ENCODE data around the gene FRMPD1. TPM values are rescaled to one million over a fixed set of nuclear protein-coding genes. Genes with fewer than 3 reads are reported as not detected.
A peak's percentile ranks its signal among the peaks of the same experiment; 100 is the strongest.

FRMPD1 gene
- total and polyA plus RNA-seq, 8 donors: 0.16 to 1.5 (median 0.53) TPM

DNA sequence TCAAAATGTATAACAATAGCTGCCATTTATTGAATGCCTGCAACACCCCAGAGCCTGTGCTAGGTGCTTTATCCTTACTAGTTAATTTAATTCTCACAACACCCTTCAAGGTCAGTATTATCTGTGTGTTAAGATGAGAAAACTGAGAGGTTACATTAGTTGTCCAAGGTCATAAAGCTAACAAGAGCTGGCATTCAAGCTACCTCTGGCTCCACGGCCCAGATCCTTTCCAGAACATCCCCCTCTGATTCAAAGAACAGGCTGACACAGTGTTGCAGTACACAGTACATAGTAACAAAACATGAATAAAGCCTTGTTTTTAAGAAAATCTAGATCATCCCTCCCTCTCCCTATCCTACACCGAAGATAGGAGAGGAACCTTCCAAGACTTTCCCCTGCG lies 9.4 kb upstream of the FRMPD1 start:
- H3K36me3 ChIP-seq: no peaks in the 10 kb centered on the region
- 76 to 92% methylated on average over 3 of the region's 3 CpGs for WGBS, 2 donors
- intact Hi-C loops (cut with DNase I): no loop called here
- TF ChIP-seq, protein P1, sequence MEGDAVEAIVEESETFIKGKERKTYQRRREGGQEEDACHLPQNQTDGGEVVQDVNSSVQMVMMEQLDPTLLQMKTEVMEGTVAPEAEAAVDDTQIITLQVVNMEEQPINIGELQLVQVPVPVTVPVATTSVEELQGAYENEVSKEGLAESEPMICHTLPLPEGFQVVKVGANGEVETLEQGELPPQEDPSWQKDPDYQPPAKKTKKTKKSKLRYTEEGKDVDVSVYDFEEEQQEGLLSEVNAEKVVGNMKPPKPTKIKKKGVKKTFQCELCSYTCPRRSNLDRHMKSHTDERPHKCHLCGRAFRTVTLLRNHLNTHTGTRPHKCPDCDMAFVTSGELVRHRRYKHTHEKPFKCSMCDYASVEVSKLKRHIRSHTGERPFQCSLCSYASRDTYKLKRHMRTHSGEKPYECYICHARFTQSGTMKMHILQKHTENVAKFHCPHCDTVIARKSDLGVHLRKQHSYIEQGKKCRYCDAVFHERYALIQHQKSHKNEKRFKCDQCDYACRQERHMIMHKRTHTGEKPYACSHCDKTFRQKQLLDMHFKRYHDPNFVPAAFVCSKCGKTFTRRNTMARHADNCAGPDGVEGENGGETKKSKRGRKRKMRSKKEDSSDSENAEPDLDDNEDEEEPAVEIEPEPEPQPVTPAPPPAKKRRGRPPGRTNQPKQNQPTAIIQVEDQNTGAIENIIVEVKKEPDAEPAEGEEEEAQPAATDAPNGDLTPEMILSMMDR (IDR thresholded peaks at IDR 0.05): no peak
- no peaks in the 10 kb centered on the region for H3K9me3 ChIP-seq
- H3K4me3 ChIP-seq: no peak overlapping the region
- DNase-seq (no peak), ATAC-seq (no peak), FAIRE-seq (no peak)
- no peaks in the 10 kb centered on the region for H3K4me1 ChIP-seq
- H3K27me3 ChIP-seq: no peaks in the 10 kb centered on the region
- H3K27ac ChIP-seq: no peak overlapping the region

DNA sequence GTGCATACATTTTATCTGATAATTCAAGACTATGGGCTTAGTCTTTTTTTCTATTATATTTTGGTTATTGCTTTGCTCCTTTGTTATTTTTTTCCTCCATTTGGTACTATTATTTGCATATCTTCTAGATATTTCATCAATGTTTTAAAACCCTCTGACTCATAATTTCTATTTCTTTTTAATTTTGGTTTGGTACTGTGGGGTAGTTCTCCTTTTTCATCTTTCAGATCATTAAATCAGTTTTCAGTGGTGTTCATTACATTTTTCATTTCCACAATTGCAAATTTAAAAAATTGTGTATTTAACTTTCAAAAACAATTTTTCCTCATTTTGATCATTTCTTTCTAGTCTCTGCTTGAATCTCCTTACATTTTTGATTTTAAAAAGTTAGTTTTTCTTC lies 7.5 kb upstream of the FRMPD1 start:
- no peak for FAIRE-seq

DNA sequence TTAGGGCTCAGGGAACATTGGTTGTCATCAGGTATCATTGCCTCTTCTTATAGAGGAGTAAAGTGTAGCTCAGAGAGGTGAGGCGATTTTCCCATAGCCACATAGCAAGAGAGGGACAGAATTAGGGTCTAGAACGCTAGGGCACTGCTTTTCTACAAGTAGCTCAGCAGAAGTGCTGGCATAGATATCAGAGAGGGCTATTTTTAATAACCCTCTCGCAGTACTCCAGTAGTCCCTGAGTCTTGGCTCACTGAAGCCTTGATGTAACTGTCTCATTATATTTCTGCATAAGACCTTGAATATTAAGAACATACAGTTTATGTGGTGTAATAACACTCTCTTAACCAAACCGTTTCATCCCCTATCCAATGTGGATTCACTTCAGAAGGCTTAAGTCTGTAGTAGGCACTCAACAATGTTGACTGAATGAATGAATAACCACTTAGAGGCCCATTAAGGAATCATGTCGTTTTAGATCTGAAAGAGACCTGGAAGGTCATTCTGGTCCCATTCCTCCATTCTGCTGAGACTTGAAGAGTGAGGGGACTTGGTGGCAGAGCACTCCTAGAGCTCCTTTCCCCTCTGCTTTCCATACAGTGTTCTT lies 4.7 kb upstream of the FRMPD1 start:
- H3K4me3 ChIP-seq: no peak overlapping the region
- no peak for FAIRE-seq
- intact Hi-C loops (cut with DNase I): no loop called here
- no peak for DNase-seq
- no peak overlapping the region for H3K27ac ChIP-seq
- H3K36me3 ChIP-seq: no peaks in the 10 kb centered on the region
- H3K9me3 ChIP-seq: no peaks in the 10 kb centered on the region
- no peaks in the 10 kb centered on the region for H3K27me3 ChIP-seq
- ATAC-seq: no peak
- 45 to 50% methylated on average over 5 of the region's 5 CpGs for WGBS, 2 donors
- TF ChIP-seq, protein P1 (IDR thresholded peaks at IDR 0.05): no peak
- H3K4me1 ChIP-seq: no peaks in the 10 kb centered on the region

More for the DNA sequence above, 7.5 kb upstream of the FRMPD1 start:
- Histone ChIP-seq H3K27ac (no peak overlapping the region), H3K27me3 (no peaks in the 10 kb centered on the region), H3K9me3 (no peaks in the 10 kb centered on the region), H3K4me1 (no peaks in the 10 kb centered on the region), H3K4me3 (no peak overlapping the region), H3K36me3 (no peaks in the 10 kb centered on the region)
- intact Hi-C loops (cut with DNase I): no loop called here
- ATAC-seq: no peak
- TF ChIP-seq, protein P1 (IDR thresholded peaks at IDR 0.05): no peak
- DNase-seq: no peak

DNA sequence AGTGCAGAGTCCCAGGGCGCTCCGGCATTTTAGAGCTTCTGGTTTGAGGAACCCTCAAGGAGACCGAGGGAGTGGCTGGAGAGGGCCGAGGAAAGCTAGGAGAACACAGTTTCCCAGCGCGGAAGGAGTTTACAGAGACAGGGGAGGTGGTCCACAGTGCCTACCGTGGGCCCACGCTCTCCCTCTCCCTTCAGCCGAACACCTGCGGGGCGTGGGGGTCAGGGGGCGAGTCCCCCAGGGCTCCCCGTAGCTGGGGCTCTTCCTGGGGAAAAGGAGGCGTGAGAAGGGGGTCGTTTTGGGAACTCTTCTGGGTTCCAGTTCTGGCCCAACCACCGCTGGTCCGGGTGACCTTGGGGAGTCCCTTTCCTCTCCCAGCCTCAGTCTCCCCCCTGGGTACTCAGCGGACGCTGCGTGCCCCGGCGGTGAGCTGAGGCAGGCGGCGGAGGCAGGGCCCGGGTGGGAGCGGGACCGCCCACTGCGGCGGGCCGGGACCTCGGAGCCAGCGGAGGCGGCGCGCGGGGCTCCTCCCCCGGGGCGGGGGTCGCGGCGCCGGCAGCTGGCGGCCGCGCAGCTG lies 368 bp upstream of the FRMPD1 start:
- intact Hi-C loops (cut with DNase I): no loop called here
- FAIRE-seq: no peak
- WGBS, 2 donors: 20 to 28% methylated on average over 25 to 45 of the region's 45 CpGs
- H3K27ac ChIP-seq: no peak overlapping the region
- H3K4me1 ChIP-seq: peaks cover 0 to 7% (median 0%) of the 10 kb centered on the region in 3 donors
- TF ChIP-seq, protein P1 (IDR thresholded peaks at IDR 0.05): no peak
- H3K4me3 ChIP-seq: peak overlapping the region in 2 of 4 donors; percentile 59 to 76
- no peaks in the 10 kb centered on the region for H3K36me3 ChIP-seq
- no peak for ATAC-seq
- no peak for DNase-seq
- no peaks in the 10 kb centered on the region for H3K27me3 ChIP-seq
- no peaks in the 10 kb centered on the region for H3K9me3 ChIP-seq

DNA sequence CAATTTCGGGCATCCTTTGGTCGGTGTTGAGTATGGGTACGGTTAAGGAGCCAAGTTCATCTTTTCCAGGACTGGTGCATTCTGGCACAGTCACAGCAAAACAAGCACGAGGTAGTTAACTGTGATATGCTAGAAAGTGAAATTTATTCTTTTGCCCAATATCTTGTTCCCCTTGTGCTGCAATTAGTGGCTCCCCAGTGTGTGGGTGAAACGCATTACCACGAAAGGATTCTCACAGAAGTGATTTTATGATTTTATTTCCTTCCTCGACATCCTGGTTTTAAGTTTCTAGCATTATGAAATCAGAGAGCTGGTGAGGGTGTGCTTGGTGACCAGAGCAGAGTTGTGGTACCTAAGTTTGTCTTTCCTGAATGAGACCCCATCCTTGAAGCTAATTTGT lies 1.5 kb downstream of the FRMPD1 start:
- DNase-seq (no peak), FAIRE-seq (no peak), ATAC-seq (no peak)
- Histone ChIP-seq H3K27ac (no peak overlapping the region), H3K4me1 (peaks cover 0 to 7% (median 0%) of the 10 kb centered on the region in 3 donors), H3K36me3 (no peaks in the 10 kb centered on the region), H3K27me3 (no peaks in the 10 kb centered on the region), H3K4me3 (no peak overlapping the region), H3K9me3 (no peaks in the 10 kb centered on the region)
- intact Hi-C loops (cut with DNase I): no loop called here
- 81 to 84% methylated on average over 7 of the region's 7 CpGs for WGBS, 2 donors
- TF ChIP-seq, protein P1 (IDR thresholded peaks at IDR 0.05): no peak
